Cardiac muscle cell (in vitro differentiated cells and primary cell): ENCODE data around the gene IL1RAPL2. TPM values are rescaled to one million over a fixed set of nuclear protein-coding genes. Genes with fewer than 3 reads are reported as not detected.
A peak's percentile ranks its signal among the peaks of the same experiment; 100 is the strongest.

ENCODE experiments used
- DNase-seq, 2 donors: peaks; one replicate each; pipeline versions ENCODE4 v3.0.0 to v3.0.0-alpha.2; 2010 to 2017; ENCODE audit warnings: low read depth in 1 of 2, low spot score in 1 of 2
- H3K27ac ChIP-seq: fragments of 200-600 bp; sonication (generic); 2 replicates; pipeline ENCODE4 v1.5.1; 2016
- H3K27me3 ChIP-seq: fragments of 200-600 bp; sonication (generic); 2 replicates; pipeline ENCODE4 v1.6.0; 2016; ENCODE audit warnings: control low read depth
- H3K36me3 ChIP-seq: fragments of 200-600 bp; sonication (generic); 2 replicates; pipeline ENCODE4 v1.5.1; 2016; ENCODE audit warnings: control low read depth
- H3K4me1 ChIP-seq: fragments of 200-600 bp; sonication (generic); 2 replicates; pipeline ENCODE4 v1.8.1; 2017; ENCODE audit warnings: low read depth, mild to moderate bottlenecking, mixed run types
- H3K4me3 ChIP-seq: fragments of 200-600 bp; sonication (generic); 2 replicates; pipeline ENCODE4 v1.5.1; 2016; ENCODE audit warnings: mild to moderate bottlenecking
- H3K9me3 ChIP-seq: fragments of 200-600 bp; sonication (generic); 2 replicates; pipeline ENCODE4 v1.5.1; 2017; ENCODE audit warnings: low read depth, mild to moderate bottlenecking, control low read depth
- polyA plus RNA-seq: library from polyadenylated mRNA; unstranded; fragments of >200 nt; fragmentation: Nextera tagmentation; extraction: Ambion mirVana; gene quantifications from 2 replicates; pipeline ENCODE4 v1.2.1, GENCODE V29; 2016
- total RNA-seq: library from RNA; depleted of rRNA; stranded (reverse); fragments of >200 nt; gene quantifications from 2 replicates; pipeline ENCODE4 v1.2.3, GENCODE V29; 2016
- TF ChIP-seq, protein P1 (sequence below): IDR thresholded peaks from 2 replicates; pipeline ENCODE4 v1.5.1; 2012; ENCODE audit warnings: low read depth, mild to moderate bottlenecking, low read length

Gene IL1RAPL2
- total and polyA plus RNA-seq, 2 experiments from 2014 or later: not detected

DNA sequence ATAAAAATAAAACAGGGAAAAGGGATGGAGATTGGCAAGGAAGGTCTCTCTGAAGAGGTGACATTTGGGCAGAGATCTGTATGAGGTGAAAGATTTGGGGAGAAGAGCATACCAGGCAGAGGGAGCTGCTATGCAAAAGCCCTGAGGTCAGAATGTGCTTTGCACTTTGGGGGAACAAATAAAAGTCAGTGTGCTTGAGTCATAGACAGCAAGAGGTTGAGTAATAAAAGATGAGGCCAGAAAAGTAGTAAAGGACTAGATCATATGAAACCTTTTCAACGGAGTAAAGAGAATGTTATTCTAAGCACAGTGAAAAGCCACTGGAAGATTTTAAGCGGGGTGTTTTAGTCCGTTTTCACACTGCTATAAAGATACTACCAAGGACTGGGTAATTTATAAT lies 731.0 kb downstream of the IL1RAPL2 start:
- Histone ChIP-seq H3K9me3 (no peaks in the 10 kb centered on the region), H3K4me1 (no peaks in the 10 kb centered on the region), H3K36me3 (no peaks in the 10 kb centered on the region), H3K27ac (no peak overlapping the region), H3K27me3 (no peaks in the 10 kb centered on the region), H3K4me3 (no peak overlapping the region)
- TF ChIP-seq, protein P1, sequence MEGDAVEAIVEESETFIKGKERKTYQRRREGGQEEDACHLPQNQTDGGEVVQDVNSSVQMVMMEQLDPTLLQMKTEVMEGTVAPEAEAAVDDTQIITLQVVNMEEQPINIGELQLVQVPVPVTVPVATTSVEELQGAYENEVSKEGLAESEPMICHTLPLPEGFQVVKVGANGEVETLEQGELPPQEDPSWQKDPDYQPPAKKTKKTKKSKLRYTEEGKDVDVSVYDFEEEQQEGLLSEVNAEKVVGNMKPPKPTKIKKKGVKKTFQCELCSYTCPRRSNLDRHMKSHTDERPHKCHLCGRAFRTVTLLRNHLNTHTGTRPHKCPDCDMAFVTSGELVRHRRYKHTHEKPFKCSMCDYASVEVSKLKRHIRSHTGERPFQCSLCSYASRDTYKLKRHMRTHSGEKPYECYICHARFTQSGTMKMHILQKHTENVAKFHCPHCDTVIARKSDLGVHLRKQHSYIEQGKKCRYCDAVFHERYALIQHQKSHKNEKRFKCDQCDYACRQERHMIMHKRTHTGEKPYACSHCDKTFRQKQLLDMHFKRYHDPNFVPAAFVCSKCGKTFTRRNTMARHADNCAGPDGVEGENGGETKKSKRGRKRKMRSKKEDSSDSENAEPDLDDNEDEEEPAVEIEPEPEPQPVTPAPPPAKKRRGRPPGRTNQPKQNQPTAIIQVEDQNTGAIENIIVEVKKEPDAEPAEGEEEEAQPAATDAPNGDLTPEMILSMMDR: no peak
- DNase-seq: no peak

GRCh38 chrX:105299286-105299685 lies 733.3 kb downstream of the IL1RAPL2 start:
- Histone ChIP-seq H3K27me3 (no peaks in the 10 kb centered on the region), H3K36me3 (no peaks in the 10 kb centered on the region), H3K4me3 (no peak overlapping the region), H3K27ac (no peak overlapping the region), H3K9me3 (no peaks in the 10 kb centered on the region), H3K4me1 (no peaks in the 10 kb centered on the region)
- TF ChIP-seq, protein P1: no peak
- no peak for DNase-seq

- H3K27me3 ChIP-seq: no peaks in the 10 kb centered on the region
- no peak overlapping the region for H3K4me3 ChIP-seq
- TF ChIP-seq, protein P1: no peak
- H3K4me1 ChIP-seq: no peaks in the 10 kb centered on the region
- no peak overlapping the region for H3K27ac ChIP-seq
- no peaks in the 10 kb centered on the region for H3K36me3 ChIP-seq
- DNase-seq: no peak
- no peaks in the 10 kb centered on the region for H3K9me3 ChIP-seq
These were observed 736.2 kb downstream of the IL1RAPL2 start for GRCh38 chrX:105302246-105302645.

- TF ChIP-seq, protein P1: no peak
- Histone ChIP-seq H3K27me3 (no peaks in the 10 kb centered on the region), H3K36me3 (no peaks in the 10 kb centered on the region), H3K9me3 (no peaks in the 10 kb centered on the region), H3K27ac (no peak overlapping the region), H3K4me1 (no peaks in the 10 kb centered on the region), H3K4me3 (no peak overlapping the region)
- peak in 1 of 2 donors; percentile 5 for DNase-seq
These were observed 741.8 kb downstream of the IL1RAPL2 start for GRCh38 chrX:105307762-105308161.

- no peaks in the 10 kb centered on the region for H3K9me3 ChIP-seq
- TF ChIP-seq, protein P1: no peak
- no peaks in the 10 kb centered on the region for H3K27me3 ChIP-seq
- DNase-seq: no peak
- no peaks in the 10 kb centered on the region for H3K4me1 ChIP-seq
- H3K27ac ChIP-seq: no peak overlapping the region
- H3K4me3 ChIP-seq: no peak overlapping the region
- no peaks in the 10 kb centered on the region for H3K36me3 ChIP-seq
These were observed 747.6 kb downstream of the IL1RAPL2 start for GRCh38 chrX:105313596-105313995.

- Histone ChIP-seq H3K4me3 (no peak overlapping the region), H3K27ac (no peak overlapping the region), H3K4me1 (peaks cover 5% of the 10 kb centered on the region), H3K9me3 (no peaks in the 10 kb centered on the region), H3K27me3 (no peaks in the 10 kb centered on the region), H3K36me3 (no peaks in the 10 kb centered on the region)
- TF ChIP-seq, protein P1: no peak
- peak in 1 of 2 donors; percentile 27 for DNase-seq
These were observed 748.5 kb downstream of the IL1RAPL2 start for GRCh38 chrX:105314458-105314857.
